22Rv1 (cell line): ENCODE data around the gene MARCHF6.
A peak's percentile ranks its signal among the peaks of the same experiment; 100 is the strongest.

Experiments used
- H3K27ac ChIP-seq: fragments of 450-650 bp; 2 replicates; pipeline ENCODE4 v1.5.1; 2017
- ZFX ChIP-seq: fragments of 450-650 bp; IDR thresholded peaks from 2 replicates; pipeline ENCODE4 v1.6.1; 2017; ENCODE audit warnings: antibody characterized with exemption, borderline replicate concordance
- TF ChIP-seq, protein P1 (sequence below): fragments of 450-650 bp; IDR thresholded peaks from 2 replicates; pipeline ENCODE4 v1.5.1; 2017; ENCODE audit warnings: mild to moderate bottlenecking

MARCHF6 gene

DNA sequence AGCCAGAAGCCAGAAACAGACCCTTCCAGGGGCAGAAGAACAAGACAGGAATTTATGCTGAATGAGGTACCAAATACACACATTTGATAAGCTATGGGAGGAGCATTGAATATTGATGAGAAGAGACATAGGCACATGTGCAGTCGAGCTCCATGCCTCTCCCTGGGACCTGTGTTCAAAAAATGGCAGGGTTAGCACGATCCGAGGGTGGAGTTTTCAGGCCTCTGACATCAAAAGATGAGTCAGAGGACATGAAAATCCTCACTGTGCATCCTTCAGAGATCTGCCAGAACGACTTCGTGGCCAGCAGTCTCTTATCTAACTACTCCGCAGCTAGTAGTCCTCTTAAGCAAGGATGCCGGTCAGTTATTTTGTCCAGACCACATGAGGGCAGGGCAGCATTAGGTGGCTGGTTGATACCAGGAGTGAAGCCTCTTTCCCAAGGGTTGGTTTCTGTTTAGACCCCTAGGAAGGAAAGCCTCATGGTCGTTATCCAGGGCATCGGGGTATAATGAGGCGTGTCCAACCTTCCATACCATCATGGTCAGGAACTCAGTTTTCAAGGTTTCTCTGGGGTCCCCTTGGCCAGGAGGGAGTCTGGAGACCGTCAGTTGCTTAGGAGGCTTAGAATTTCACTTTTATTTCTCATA is 34.2 kb upstream of the MARCHF6 start:
- no peak overlapping the region for H3K27ac ChIP-seq
- TF ChIP-seq, protein P1, sequence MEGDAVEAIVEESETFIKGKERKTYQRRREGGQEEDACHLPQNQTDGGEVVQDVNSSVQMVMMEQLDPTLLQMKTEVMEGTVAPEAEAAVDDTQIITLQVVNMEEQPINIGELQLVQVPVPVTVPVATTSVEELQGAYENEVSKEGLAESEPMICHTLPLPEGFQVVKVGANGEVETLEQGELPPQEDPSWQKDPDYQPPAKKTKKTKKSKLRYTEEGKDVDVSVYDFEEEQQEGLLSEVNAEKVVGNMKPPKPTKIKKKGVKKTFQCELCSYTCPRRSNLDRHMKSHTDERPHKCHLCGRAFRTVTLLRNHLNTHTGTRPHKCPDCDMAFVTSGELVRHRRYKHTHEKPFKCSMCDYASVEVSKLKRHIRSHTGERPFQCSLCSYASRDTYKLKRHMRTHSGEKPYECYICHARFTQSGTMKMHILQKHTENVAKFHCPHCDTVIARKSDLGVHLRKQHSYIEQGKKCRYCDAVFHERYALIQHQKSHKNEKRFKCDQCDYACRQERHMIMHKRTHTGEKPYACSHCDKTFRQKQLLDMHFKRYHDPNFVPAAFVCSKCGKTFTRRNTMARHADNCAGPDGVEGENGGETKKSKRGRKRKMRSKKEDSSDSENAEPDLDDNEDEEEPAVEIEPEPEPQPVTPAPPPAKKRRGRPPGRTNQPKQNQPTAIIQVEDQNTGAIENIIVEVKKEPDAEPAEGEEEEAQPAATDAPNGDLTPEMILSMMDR = no peak
- TF ChIP-seq ZFX = no peak

DNA sequence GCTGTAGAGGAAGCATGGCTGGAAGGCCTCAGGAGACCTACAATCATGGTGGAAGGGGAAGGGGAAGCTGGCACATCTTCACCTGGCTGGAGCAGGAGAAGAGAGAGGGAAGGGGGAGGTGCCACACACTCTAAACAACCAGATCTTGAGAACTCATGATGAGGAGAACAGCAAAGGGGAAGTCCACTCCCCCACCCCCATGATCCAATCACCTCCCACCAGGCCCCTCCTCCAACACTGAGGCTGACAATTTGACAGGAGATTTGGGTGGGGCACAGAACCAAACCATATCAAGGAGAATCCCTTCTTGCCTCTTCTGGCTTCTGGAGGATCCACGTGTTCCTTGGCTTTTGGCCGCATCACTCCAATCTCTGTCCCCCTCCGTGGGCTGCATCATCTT is 32.7 kb upstream of the MARCHF6 start:
- TF ChIP-seq ZFX = no peak
- TF ChIP-seq, protein P1 = no peak

DNA sequence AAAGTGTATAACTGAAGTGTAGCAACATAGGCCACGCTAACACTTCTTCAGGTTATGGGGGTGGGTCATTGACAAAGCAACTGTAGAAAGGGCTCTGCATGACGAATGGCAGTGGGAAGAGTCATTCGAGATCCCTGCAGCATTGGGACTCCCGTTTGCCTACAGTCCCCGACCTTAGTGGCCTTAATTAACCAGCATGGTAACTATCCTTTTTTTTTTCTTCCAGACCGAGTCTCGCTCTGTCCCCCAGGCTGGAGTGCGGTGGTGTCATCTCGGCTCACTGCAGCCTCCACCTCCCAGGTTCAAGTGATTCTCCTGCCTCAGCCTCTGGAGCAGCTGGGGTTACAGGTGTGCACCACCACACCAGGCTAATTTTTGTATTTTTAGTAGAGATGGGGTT is 31.6 kb upstream of the MARCHF6 start:
- no peak for TF ChIP-seq ZFX
- TF ChIP-seq, protein P1 = no peak
- H3K27ac ChIP-seq = no peak overlapping the region

More for the DNA sequence above, 32.7 kb upstream of the MARCHF6 start:
- no peak overlapping the region for H3K27ac ChIP-seq

- H3K27ac ChIP-seq = peak overlapping the region; percentile 51
- no peak for TF ChIP-seq ZFX
Measured at GRCh38 chr5:10323588-10324488, 29.7 kb upstream of the MARCHF6 start.

- peak overlapping the region; percentile 51 for H3K27ac ChIP-seq
- TF ChIP-seq, protein P1 = no peak
- TF ChIP-seq ZFX = no peak
Measured at GRCh38 chr5:10324518-10325370, 28.8 kb upstream of the MARCHF6 start.

DNA sequence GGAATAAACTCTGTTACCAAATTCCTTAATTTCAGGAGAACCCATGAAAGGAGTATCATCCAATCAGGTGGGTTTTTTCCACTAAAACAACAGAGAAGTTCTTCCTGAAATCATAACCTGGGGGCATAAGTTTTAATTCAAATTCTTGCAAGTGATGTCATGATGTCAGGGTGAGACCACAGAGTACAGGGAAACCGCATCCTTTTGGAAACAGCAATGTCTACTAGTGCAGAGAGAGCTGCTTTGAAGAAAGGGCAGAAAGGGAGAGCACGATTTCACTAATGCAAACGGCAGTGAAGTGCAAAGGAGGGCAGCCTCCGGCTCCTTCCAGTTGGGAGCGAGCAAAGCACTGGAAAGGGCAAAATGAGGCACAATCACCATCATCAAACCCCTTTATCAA is 25.2 kb upstream of the MARCHF6 start:
- TF ChIP-seq, protein P1 = no peak
- no peak for TF ChIP-seq ZFX
- no peak overlapping the region for H3K27ac ChIP-seq

- H3K27ac ChIP-seq = no peak overlapping the region
- TF ChIP-seq, protein P1 = no peak
- TF ChIP-seq ZFX = no peak
Measured at GRCh38 chr5:10329446-10329819, 24.1 kb upstream of the MARCHF6 start.
